ENCODE data around the gene NHLRC2.

The NHLRC2 gene

DNA sequence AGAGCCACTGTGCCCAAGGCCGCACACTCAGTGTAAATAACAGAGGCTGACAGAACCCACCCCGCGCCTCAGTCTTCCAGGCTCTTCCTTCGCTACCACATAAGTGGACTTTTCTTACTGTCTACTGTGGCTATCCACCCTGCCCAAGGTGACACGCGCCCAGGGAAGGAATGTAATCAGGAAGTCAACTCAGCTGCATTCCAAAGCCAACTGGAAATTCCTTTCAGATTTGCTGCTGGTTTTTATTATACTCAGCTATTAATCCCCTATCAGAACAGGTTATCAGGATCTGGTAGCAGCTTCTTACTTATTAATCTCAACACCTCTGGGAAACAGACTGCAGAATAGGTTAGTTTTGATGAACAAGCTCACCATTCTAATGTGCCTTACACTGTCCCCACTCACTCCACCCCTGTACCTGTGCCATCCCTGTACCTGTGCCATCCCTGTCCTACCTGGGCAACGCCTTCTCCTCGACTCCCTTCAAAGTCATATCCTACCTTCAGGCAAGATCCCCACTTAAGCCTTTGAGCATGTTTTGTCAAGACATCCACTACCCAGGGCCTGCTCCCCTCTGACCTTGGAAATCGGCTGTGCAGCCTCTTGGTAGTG is 90.7 kb downstream of the NHLRC2 start:
- no peak for DNase-seq

DNA sequence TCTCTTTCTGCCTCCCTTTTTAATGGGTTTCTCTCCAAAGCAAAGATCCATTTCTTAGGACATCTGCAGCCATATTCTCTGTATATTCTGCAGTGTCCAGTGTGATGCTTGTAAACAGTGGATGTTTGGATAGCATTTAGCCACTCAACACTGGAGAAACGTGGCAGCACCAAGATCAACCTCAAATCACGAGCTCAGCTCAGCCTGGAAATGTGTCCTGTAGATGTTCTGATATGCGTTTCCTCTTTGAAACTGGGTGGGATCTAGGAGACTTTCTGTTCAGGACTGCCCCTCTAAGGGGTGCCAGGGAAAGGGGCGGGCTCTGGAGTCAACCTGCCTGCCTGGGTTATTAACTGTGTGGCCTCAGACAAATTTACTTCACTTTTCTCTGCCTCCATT is 91.2 kb downstream of the NHLRC2 start:
- DNase-seq = no peak

DNA sequence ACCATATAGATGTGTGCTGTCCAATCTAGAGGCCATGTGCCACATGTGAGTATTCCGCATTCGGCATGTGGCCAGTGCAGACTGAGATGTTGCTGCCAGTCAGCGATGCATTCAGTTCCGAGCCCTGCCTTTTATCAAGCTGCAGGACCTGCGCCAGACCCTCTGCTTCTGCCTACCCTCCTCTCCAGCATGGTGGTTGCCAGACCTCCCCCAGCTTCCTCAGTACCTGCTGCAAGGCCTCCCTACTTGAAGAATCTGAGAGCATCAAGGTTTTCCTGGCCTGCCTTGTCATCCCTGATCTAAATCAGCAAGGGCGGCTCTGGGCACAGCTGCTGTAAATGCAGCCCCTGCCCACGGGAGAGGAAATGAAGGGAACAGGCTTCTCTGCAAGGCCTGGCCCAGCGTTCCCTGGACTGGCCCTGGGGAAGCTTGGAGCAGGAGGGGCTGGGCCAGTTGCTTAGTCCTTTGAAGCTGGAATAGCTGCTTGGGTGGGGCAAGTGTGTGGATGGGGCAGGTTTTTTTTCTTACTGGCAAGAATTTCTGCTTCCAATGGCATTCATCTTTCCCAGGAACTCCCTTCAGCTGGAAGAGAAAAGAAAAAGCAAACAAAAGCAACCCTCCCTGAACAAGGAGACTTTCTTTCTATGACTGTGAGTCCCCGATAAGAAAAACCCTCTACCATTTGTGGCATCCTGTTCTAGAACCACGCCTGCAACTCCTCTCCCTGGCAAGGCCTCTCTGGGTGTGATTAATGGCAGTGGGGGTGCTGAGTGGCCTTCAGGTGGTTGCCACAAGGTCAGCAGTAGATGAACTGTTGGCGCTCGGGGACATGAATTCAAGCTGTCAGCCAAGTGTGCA is 93.0 kb downstream of the NHLRC2 start:
- DNase-seq = no peak

DNA sequence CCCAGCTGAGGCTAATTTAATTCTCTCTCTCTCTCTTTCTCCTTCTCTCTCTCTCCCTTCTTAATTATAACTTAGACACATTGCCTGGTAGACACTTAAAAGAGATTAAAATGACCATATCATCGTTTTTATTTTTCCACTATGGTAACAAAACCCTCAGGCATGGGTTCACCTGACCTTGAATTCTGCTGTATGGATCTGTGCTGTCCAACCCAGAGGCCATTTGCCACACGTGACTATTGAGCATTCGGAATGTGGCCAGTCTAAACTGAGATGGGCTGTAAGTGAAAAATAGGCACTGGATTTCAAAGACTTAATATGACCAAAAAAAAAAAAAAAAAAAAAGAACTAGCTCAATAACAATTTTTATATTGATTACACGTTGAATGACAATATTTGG is 93.6 kb downstream of the NHLRC2 start:
- DNase-seq = no peak

DNA sequence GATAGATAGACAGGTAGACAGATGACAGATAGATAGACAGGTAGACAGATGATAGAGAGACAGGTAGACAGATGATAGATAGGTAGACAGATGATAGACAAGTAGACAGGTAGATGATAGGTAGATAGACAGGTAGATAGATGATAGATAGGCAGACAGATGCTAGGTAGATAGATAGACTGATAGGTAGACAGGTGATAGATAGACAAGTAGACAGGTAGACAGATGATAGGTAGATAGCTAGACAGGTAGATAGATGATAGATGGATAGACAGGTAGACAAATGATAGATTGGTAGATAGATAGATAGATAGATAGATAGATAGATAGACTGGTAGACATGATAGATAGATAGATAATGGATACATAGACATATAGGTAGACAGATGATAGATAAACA is 95.8 kb downstream of the NHLRC2 start:
- DNase-seq = no peak

DNA sequence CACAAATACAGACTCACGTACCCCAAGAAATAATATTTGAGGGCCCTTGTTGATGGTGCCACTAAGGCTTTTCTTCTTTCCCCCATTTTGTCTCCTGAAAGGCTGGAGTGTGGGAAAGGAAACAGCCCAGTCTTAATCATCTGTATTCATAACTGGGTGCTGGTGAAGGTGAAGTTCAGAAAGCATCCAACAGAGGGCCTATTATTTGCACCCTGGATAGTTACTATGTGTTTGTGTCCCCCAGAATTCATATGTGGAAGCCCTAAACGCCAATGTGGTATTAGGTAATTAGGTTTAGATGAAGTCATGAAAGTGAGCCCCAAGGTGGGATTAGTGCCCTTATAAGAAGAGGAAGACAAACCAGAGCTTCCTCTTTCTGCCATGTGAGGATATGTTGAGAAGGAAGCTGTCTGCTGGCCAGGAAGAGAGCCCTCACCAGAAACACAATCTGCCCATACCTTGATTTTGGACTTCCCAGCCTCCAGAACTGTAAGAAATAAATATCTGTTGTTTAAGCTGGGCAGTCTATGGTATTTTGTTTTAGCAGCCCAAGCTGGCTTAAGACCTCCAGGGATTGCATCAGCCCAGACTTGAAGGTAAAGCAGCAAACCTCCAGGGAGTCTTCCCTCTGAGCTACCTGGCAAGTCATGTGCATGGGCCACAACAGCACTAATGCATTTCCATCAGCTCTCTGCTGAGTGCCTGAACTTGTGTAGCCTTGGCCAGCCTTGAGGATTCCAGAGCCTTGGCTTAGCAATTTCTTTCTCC is 99.2 kb downstream of the NHLRC2 start:
- no peak for DNase-seq

DNA sequence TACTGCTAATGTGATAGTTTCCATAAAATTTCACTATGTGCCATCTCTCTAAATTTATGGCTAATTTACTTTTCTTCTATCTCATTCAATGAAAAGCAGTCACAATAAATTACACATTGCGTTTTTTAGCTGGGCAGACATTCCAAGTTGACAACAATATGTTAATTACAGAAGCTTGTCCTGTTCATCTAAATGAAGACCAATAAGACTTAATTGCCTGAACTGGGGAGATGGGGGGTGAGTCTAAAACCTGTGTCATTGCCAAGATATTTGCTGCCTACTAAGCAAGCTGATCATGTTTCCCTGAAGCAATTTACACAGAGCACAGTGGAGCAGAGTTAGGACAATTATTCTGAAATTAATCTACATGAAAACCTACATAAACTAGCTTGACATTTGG is 99.9 kb downstream of the NHLRC2 start:
- DNase-seq = no peak

DNA sequence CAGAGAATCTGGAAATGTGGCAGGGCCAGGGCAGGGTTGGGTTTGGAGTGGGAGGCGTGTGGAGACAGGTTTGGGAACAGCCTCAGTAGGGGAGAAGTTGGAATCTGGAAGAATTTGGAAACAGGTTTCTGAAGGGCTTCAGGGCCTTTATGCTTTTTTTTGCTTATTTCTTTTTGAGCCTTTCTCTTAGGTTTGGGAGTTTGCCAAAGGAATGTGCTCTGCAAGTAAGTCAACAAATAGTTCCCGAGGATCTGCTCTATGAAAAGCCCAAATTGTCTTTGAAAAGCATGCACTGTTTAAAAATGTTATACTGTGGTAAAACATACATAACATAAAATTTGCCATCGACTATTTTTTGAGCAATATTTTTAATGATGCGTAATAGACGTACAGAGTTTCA is 102.6 kb downstream of the NHLRC2 start:
- DNase-seq = no peak

DNA sequence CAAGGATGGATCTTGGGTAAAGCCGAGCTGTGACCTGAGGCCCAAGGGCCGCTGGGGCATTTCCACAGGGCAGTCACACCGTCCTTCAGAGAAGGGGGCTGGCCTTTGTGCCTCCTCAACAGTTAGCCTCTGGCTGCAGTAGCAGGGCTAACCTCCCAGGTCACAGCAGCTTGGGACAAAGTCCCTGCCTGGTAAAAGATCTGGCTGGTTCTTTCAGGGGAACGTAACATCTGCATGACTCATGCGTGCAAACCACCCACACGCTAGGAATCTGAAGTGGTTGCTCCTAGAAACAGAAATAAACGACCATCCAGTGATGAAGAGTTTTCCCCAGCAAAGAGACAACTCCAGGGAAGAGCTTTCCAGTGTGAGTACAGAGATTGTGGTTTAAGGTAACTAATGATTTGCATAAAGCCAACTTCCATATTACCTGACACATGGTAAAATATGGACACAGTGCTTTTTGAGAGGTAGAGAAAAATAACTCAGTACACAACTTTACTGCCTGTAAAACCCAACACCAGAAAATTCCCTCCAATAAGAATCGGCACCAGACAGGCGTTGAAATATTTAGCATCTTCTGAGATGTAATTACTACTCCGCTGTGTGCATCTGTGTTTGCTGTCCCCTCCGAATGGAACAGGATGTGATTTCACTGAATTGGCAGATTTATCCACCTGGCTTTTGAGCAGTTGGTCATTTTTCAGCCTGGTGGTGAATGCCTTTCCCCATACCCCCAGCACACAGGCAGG is 104.3 kb downstream of the NHLRC2 start:
- DNase-seq = no peak

DNA sequence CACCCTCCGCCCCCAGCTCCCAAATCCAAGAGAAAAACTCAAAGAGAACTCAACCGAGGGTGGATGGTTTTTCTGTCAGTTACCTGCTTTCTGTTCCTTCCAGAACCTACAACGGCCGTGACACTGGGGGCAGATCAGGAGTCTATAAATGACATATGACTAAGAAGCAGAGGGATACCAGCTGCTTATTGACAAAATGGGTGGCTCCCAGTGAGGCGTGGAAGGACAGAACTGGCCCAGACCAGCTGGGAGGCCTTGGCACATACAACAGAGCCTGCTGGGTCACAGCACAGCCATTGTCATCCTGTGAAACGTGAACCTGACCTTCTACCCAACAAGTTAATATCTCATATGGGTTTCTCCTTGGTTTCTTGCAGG is 104.9 kb downstream of the NHLRC2 start:
- no peak for DNase-seq

DNA sequence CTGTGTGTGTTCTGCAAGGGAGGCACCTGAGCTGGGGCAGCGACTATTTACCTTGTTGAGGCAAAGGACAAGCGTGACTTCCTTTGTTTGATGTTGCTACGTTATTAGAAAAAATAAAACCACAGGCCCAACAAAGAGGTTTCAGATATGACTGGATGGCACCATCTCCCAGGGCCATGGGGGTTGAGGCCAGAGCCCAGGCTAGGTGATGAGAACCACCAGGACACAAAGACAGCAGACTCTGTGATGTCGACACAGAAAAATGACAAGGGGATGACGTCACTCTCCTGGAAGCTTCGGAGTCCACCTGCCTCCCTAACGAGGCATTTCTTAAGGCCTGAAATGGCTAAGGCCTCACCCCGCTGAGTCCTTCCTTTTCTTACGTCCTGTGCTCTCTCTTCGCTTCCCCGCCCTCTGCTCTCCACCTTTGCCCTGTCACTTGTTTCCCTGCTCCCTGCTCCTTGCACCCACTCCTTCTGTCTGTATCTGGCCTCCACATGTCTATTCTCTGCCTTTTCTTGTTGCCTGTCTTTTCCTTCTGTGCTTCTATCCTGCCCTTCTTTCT is 106.2 kb downstream of the NHLRC2 start:
- no peak for DNase-seq

DNA sequence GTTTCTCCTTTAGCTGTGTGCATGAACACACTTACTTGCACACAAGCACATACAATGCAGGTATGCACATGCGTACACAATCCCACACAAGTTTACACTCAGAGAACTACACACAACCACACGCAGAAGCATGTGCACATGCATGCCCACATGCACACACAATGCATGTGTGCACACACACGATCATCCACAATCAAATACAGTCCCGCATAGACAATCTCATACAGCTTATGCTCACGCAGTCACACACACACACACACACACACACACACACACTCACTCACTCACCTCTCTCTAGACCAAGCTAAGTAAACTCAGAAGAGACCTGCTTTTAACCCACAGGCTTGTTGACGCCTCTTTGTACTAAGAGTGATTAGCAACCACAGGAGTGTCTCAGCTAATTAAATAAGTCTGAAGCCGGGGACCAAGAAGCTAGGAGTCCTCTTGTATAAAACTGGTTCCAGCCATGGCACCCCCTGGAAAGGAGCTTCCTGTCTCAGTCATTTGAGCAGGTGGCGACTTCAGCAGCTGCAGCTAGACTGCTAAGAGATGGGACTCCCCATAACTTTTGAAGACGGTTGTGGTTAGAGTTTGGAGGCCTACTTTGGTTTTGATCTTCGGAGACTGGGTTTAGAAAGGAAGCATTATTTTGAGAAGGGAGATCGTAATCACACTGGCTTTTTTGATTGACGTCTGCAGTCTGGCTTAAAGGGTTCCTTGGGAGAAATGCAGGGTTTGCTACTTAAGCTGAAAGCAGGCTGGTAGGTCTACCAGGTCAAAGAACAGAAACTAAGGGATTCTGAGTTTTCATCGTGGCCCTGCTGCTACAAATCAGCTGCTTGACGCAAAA is 106.9 kb downstream of the NHLRC2 start:
- no peak for DNase-seq

DNA sequence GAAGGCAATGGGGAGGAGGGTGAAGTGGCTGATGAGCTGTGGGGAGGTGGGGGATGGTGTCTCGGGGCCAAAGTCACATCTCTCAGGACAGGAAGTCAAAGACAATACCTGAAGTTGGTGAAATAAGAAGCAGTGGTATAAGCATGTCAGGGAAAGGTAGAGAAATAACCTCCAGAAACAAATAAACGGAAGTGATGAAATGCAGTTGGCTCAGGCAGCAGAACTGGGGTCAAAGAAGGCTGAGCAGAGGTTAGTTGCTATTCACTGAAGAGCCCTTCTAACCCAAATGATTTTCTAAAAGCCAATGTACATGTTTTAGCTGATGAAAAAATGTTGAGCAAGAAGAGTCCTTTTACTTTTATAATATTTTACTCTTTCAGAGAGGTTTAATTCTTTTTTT is 110.6 kb downstream of the NHLRC2 start:
- no peak for DNase-seq

DNA sequence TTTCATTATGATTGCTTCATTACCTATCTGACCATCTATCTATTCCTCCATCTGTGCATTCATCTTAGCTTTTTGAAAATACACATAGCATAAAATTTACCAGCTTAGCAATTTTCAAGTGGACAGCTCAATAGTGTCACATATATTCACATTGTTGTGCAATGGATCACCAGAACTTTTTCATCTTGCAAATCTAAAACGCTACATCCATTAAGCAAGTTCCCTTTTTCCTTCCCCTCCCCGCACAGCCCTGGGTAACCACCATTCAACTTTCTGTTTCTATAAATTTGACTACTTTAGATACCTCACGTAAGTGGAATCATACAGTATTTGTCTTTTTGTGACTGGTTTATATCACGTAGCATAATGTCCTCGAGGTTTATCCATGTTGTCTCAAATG is 111.2 kb downstream of the NHLRC2 start:
- no peak for DNase-seq
